CD14-positive monocyte (primary cell): ENCODE data around the gene SERTAD2. TPM values are rescaled to one million over a fixed set of nuclear protein-coding genes. Genes with fewer than 3 reads are reported as not detected.

Experiments
- DNase-seq, 3 donors: peaks; one replicate each; pipeline ENCODE4 v3.0.0-alpha.2; 2011 to 2022
- H2AFZ ChIP-seq: 2 replicates; pipeline ENCODE4 v1.6.0; 2012; ENCODE audit warnings: mild to moderate bottlenecking, low read depth, low read length, inconsistent platforms; ENCODE audit not compliant: insufficient read depth, poor library complexity, severe bottlenecking
- H3K27ac ChIP-seq, 2 donors: 1 replicate in 1 of 2; 2 replicates in 1 of 2; pipeline ENCODE4 v1.5.1; 2012 to 2013; ENCODE audit warnings: low read length in 2 of 2, control low read depth in 1 of 2, inconsistent platforms in 1 of 2, low read depth in 1 of 2, mild to moderate bottlenecking in 1 of 2
- H3K27me3 ChIP-seq, 2 donors: one replicate each; pipeline versions ENCODE4 v1.6.0 to v1.6.1; 2011 to 2013; ENCODE audit warnings: low read length in 2 of 2; ENCODE audit not compliant: control insufficient read depth in 2 of 2, insufficient read depth in 2 of 2
- H3K36me3 ChIP-seq, 2 donors: replicated peaks in 1 of 2; 1 replicate in 1 of 2; 2 replicates in 1 of 2; pipeline versions ENCODE4 v1.5.1 to v1.6.1; 2012 to 2013; ENCODE audit warnings: low read length in 2 of 2, control low read depth in 1 of 2, inconsistent platforms in 1 of 2, mild to moderate bottlenecking in 1 of 2; ENCODE audit not compliant: insufficient read depth in 2 of 2, control insufficient read depth in 1 of 2
- H3K4me1 ChIP-seq, 2 donors: 1 replicate in 1 of 2; 2 replicates in 1 of 2; pipeline versions ENCODE4 v1.5.1 to v1.6.1; 2012 to 2013; ENCODE audit warnings: low read length in 2 of 2, control low read depth in 1 of 2, inconsistent platforms in 1 of 2, mild to moderate bottlenecking in 1 of 2, moderate library complexity in 1 of 2; ENCODE audit not compliant: insufficient read depth in 2 of 2, control insufficient read depth in 1 of 2
- H3K4me2 ChIP-seq: replicated peaks from 2 replicates; pipeline ENCODE3; 2012; ENCODE audit warnings: low read length, moderate library complexity, mild to moderate bottlenecking; ENCODE audit not compliant: poor library complexity, severe bottlenecking; ENCODE audit errors: extremely low read depth
- H3K4me3 ChIP-seq, 3 experiments: fragments of 200-600 bp in 1 of 3; sonication (generic) in 1 of 3; replicated peaks in 1 of 3; 1 replicate in 2 of 3; 2 replicates in 1 of 3; pipeline ENCODE4 v1.5.1; 2011 to 2013; ENCODE audit warnings: low read length in 3 of 3, mild to moderate bottlenecking in 3 of 3, control low read depth in 2 of 3, low read depth in 2 of 3, inconsistent platforms in 1 of 3, moderate library complexity in 1 of 3
- H3K79me2 ChIP-seq: 2 replicates; pipeline ENCODE4 v1.6.0; 2012; ENCODE audit warnings: mild to moderate bottlenecking, control low read depth, inconsistent platforms, low read length, moderate library complexity; ENCODE audit not compliant: insufficient read depth
- H3K9ac ChIP-seq: 2 replicates; pipeline ENCODE4 v1.6.0; 2017; ENCODE audit warnings: low read length, mild to moderate bottlenecking; ENCODE audit not compliant: insufficient read depth, poor library complexity, severe bottlenecking
- H3K9me3 ChIP-seq, 2 donors: replicated peaks in 1 of 2; 1 replicate in 1 of 2; 2 replicates in 1 of 2; pipeline versions ENCODE4 v1.5.1 to v1.6.1; 2012 to 2013; ENCODE audit warnings: low read length in 2 of 2, control low read depth in 1 of 2; ENCODE audit not compliant: control insufficient read depth in 1 of 2, insufficient read depth in 1 of 2
- H4K20me1 ChIP-seq: 2 replicates; pipeline ENCODE4 v1.6.0; 2012; ENCODE audit warnings: mild to moderate bottlenecking, low read length, control low read depth, moderate library complexity; ENCODE audit not compliant: insufficient read depth
- H3K27ac Mint-ChIP-seq, 7 donors: one replicate each; pipeline ENCODE4 v1.8.0; 2020; ENCODE audit warnings: mild to moderate bottlenecking in 7 of 7, mixed read lengths in 7 of 7, moderate library complexity in 6 of 7, inconsistent platforms in 2 of 7
- H3K27me3 Mint-ChIP-seq, 3 donors: one replicate each; pipeline ENCODE4 v1.8.0; 2021 to 2022; ENCODE audit warnings: low read depth in 3 of 3, mild to moderate bottlenecking in 3 of 3, mixed read lengths in 3 of 3, moderate library complexity in 3 of 3, inconsistent platforms in 1 of 3
- H3K36me3 Mint-ChIP-seq, 2 donors: one replicate each; pipeline ENCODE4 v1.8.0; 2020; ENCODE audit warnings: mixed read lengths in 2 of 2, inconsistent platforms in 1 of 2, mild to moderate bottlenecking in 1 of 2
- H3K4me1 Mint-ChIP-seq: one replicate; pipeline ENCODE4 v1.8.0; 2020; ENCODE audit warnings: mild to moderate bottlenecking, mixed read lengths
- H3K4me3 Mint-ChIP-seq, 2 donors: one replicate each; pipeline ENCODE4 v1.8.0; 2020; ENCODE audit warnings: mild to moderate bottlenecking in 2 of 2, mixed read lengths in 2 of 2, moderate library complexity in 1 of 2
- H3K9me3 Mint-ChIP-seq, 7 donors: one replicate each; pipeline ENCODE4 v1.8.0; 2020 to 2022; ENCODE audit warnings: mixed read lengths in 7 of 7, mild to moderate bottlenecking in 6 of 7, moderate library complexity in 6 of 7, inconsistent platforms in 2 of 7
- WGBS: methylation state at CpG from one replicate; pipeline ENCODE4 v1.1.5; 2013; ENCODE audit warnings: missing lambda C conversion rate; ENCODE audit not compliant: insufficient coverage; 5-methylcytosine and 5-hydroxymethylcytosine counted together
- intact Hi-C, 2 donors: fragments of 100-400 bp; cut with micrococcal nuclease; formaldehyde crosslinking; loops; one replicate each; pipeline versions ENCODE4 v1.15.0 to v1.15.1; 2023
- polyA plus RNA-seq, 3 donors: library from polyadenylated mRNA; depleted of rRNA in 1 of 3; unstranded in 2 of 3; stranded (reverse) in 1 of 3; fragments of 300-500 nt in 2 of 3; fragments of >200 nt in 1 of 3; fragmentation: Illumina TruSeq in 2 of 3; gene quantifications; 1 replicate in 2 of 3; 2 replicates in 1 of 3; pipeline ENCODE4 v1.2.3, GENCODE V29; 2012 to 2021
- TF ChIP-seq, protein P1 (sequence below): fragments of 200-600 bp; IDR thresholded peaks from one replicate; pipeline ENCODE4 v1.8.0; 2022; ENCODE audit warnings: antibody characterized with exemption, mild to moderate bottlenecking

SERTAD2 gene
- polyA plus RNA-seq, 3 donors, result 8.5 to 68.7 (median 8.8) TPM

DNA sequence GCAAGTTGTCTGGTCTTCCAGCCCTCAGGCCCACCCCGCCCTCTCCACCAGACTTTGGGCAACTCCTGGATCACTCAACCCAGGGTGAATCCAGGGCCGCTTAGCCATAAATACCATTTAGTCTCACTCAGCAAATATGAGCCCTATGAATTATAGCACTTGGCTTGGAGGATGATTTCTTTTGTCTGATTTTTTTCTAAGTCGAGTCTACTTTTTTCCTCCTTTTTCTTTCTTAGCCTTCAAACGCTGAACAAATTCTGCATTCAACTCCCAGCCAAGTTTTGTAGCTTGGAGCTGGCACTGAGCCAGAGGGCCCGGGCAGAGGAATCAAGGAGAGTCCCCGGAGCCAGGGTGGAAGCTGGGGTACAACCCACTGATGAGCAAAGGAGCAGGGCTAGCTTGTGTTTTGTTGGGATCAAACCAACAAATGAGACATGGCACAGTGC, 48.7 kb downstream of the SERTAD2 start:
- intact Hi-C loops, result loop anchor here (5.0 kb wide), 1 partner anchor 37 kb away; no protein-coding TSS in a partner anchor
- H3K4me3 Mint-ChIP-seq, result no peak overlapping the region

DNA sequence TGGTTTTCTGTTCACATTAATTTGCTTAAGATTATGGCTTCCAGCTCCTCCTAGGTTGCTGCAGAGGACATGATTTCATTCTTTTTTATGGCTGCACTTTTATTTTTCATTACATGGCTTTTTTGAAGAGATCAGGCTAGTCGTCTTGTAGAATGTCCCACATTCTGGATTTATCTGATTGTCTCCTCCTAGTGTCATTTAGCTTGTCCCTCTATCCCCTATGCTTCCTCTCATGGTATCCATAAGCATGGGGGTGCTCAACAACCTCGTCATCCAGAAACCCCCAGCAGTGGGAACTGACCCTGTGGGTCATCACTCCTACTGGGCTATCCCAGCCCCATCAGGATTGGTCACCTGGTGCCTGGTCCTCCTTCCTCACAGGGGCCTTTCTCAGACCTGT, 49.6 kb downstream of the SERTAD2 start:
- Histone ChIP-seq H3K27ac (no peak overlapping the region), H3K4me1 (peaks cover 26 to 29% of the 10 kb centered on the region in 2 donors), H3K4me2 (no peak overlapping the region), H3K4me3 (no peak overlapping the region), H3K9ac (no peak overlapping the region), H3K27me3 (no peaks in the 10 kb centered on the region), H4K20me1 (no peaks in the 10 kb centered on the region), H3K79me2 (no peaks in the 10 kb centered on the region), H2AFZ (no peak overlapping the region), H3K36me3 (no peaks in the 10 kb centered on the region), H3K9me3 (peaks cover 0 to 3% of the 10 kb centered on the region in 2 donors)
- no peak overlapping the region for H3K4me3 Mint-ChIP-seq
- intact Hi-C loops, result no loop called here
- TF ChIP-seq, protein P1, sequence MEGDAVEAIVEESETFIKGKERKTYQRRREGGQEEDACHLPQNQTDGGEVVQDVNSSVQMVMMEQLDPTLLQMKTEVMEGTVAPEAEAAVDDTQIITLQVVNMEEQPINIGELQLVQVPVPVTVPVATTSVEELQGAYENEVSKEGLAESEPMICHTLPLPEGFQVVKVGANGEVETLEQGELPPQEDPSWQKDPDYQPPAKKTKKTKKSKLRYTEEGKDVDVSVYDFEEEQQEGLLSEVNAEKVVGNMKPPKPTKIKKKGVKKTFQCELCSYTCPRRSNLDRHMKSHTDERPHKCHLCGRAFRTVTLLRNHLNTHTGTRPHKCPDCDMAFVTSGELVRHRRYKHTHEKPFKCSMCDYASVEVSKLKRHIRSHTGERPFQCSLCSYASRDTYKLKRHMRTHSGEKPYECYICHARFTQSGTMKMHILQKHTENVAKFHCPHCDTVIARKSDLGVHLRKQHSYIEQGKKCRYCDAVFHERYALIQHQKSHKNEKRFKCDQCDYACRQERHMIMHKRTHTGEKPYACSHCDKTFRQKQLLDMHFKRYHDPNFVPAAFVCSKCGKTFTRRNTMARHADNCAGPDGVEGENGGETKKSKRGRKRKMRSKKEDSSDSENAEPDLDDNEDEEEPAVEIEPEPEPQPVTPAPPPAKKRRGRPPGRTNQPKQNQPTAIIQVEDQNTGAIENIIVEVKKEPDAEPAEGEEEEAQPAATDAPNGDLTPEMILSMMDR, result no peak
- peaks cover 31% of the 10 kb centered on the region for H3K4me1 Mint-ChIP-seq
- DNase-seq, result no peak
- H3K9me3 Mint-ChIP-seq, result peaks cover 5 to 7% (median 6%) of the 10 kb centered on the region in 7 donors
- H3K36me3 Mint-ChIP-seq, result peaks cover 0 to 2% of the 10 kb centered on the region in 2 donors
- 95% methylated on average over 2 of the region's 2 CpGs for WGBS
- H3K27ac Mint-ChIP-seq, result no peak overlapping the region
- H3K27me3 Mint-ChIP-seq, result peaks cover 1 to 6% (median 2%) of the 10 kb centered on the region in 3 donors

More for the DNA sequence above, 48.7 kb downstream of the SERTAD2 start:
- 78% methylated on average over 2 of the region's 6 CpGs for WGBS
- Histone ChIP-seq H3K36me3 (no peaks in the 10 kb centered on the region), H3K4me1 (peaks cover 31 to 35% of the 10 kb centered on the region in 2 donors), H3K9ac (no peak overlapping the region), H3K4me2 (no peak overlapping the region), H3K4me3 (no peak overlapping the region), H3K27ac (no peak overlapping the region), H3K9me3 (peaks cover 0 to 3% of the 10 kb centered on the region in 2 donors), H4K20me1 (no peaks in the 10 kb centered on the region), H2AFZ (no peak overlapping the region), H3K79me2 (no peaks in the 10 kb centered on the region), H3K27me3 (no peaks in the 10 kb centered on the region)
- H3K27me3 Mint-ChIP-seq, result peaks cover 1 to 6% (median 2%) of the 10 kb centered on the region in 3 donors
- H3K36me3 Mint-ChIP-seq, result peaks cover 0 to 2% of the 10 kb centered on the region in 2 donors
- no peak overlapping the region for H3K27ac Mint-ChIP-seq
- peaks cover 5 to 7% (median 6%) of the 10 kb centered on the region in 7 donors for H3K9me3 Mint-ChIP-seq
- no peak for DNase-seq
- peaks cover 30% of the 10 kb centered on the region for H3K4me1 Mint-ChIP-seq
- TF ChIP-seq, protein P1, result no peak
